Activated CD4-positive, alpha-beta T cell treated with anti-CD3 and anti-CD28 coated beads for 24 hours (primary cell): ENCODE measurements around the gene CPB1.

Experiments used
- DNase-seq, 2 donors: peaks; one replicate each; pipeline ENCODE4 v3.0.0-alpha.2; 2020; ENCODE audit warnings: low read depth in 2 of 2

Gene CPB1

DNA sequence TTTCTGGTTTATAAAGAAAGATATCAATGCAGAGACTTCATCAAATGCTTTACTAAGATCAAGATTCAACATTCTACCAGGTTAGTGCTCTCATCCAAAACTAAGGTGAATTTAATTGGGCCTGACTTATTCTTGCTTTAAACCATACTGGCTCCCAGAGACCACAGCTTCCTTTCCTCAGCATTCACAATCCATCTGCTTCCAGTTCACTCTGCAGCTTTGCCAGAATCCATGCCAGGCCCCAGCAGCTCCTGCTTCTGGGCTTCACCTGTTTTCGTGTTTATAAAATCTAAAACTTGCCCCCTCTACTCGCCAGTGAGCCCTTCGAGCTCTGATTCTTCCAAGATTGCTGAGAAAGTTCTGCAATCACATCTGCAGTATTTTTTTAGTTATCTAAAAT is 2.3 kb downstream of the CPB1 start:
- DNase-seq = no peak

GRCh38 chr3:148833223-148833622 is 5.6 kb downstream of the CPB1 start:
- no peak for DNase-seq

- DNase-seq = no peak
Observed at GRCh38 chr3:148839805-148840204, 12.2 kb downstream of the CPB1 start.

- no peak for DNase-seq
Observed at GRCh38 chr3:148840451-148840850, 12.8 kb downstream of the CPB1 start.

DNA sequence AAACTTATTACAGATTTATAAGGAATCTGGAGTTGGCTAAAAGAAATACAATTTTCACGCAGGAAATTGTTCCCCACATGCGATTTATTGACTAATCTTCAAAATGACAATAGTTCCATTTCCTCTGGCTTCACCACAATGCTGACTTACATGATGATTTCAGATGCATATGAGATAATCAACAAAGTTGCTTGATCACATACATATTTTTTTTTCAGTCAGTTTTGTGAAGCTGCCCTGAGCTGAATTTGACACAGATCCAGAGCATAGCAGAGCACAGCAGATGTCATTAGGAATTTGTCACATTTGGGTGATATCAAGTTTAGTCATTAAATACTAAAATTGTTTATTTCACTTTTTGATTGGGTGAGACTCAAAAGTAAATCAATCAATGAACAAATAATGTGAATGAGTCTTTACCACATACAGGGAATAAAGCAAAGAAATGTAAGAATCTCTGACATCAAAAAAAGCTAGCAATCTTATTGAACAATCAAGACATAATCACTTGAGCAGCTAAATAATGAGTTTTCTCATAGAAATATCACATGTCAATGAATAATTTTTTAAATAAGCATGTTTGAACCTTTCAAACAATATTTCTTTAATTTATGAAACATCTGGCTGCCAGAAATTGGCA is 18.3 kb downstream of the CPB1 start:
- no peak for DNase-seq

GRCh38 chr3:148847351-148847750 is 19.7 kb downstream of the CPB1 start:
- DNase-seq = no peak

- DNase-seq = no peak
Observed at GRCh38 chr3:148848410-148848809, 20.8 kb downstream of the CPB1 start.

DNA sequence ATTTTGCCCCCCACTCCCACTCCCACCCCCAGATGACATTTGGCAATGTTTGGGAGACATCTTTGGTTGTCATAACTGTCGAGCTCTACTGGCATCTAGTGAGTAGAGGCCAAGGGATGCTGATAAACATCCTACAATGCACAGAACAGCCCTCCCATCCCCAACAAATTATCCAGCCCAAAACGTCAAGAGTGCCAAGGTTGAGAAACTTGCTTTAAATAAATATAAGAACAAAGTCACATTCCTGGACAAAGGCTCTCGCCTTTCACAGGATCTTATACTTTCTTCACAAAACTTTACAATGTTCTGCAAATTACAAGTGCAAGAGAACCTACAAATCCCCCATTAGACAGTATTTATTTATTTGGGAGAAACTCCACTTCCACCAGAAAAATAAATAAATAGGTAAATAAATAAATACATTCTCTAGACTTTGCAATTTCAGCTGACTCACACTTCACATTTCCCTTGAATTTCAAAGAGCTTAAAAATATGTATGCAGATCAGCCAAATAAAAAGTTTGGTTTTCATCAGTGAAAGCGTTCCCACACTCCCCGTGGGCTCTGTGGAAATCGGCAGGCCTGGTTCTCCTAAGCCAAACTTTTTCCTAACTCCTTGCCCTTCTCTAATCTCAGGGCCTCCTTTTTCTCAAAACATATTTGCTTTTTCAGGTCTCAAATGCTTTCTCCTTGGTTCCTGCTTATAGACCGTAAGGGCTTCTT is 24.8 kb downstream of the CPB1 start:
- DNase-seq = no peak

DNA sequence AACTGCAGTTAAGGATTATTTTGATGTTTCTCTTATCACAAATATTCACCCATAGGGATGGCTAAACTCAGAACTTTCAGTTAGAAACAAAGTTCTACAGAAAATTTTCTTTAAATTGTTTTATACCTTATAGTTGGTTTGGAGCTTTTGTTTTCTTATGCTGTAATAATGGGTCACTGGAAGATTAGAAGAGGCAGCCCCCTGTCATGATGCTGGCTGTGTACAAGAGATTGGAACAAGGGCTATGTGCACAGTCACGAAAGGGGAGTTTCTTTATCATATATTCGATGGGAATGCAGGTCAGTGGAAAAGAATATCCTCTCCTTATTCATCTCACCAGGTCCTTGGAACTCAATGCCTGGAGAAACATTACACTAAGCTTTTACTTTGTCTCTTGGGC is 25.5 kb downstream of the CPB1 start:
- no peak for DNase-seq

DNA sequence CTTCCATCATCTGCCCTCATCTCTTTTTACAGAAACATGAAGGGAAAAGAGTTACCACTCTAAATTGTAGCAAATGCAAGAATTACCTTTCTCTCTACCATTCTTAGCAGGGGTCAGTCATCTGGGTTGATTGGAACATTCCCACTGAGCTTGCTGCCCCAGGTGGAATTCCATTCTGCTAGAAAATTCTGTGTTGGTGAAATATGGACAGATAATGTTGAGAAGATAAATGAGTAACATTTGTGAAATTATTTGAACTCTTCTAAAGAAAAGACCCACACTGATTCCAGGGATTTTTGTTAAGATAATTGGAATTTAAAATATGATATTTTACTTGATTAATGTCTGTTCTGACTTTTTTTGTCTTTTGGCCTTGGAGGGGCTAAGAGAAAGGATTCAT is 26.4 kb downstream of the CPB1 start:
- no peak for DNase-seq

GRCh38 chr3:148856384-148856783 is 28.8 kb downstream of the CPB1 start:
- DNase-seq = no peak

DNA sequence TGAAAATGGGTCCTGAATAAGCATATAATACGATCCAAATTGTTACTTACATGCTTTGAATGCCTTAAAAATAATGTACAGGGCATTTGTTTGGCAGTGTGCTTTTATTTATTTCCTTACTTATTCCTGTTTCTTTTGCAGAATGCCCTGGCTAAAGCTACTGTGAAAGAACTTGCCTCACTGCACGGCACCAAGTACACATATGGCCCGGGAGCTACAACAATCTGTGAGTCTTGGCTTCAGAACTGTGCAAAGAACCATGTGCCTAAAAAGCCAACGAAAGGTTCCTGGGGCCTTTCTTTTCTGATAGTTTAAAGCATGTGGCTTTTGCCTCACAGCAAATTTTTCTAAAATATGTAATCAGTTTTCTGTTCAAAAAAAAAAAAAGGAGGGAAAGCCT is 29.7 kb downstream of the CPB1 start:
- no peak for DNase-seq

- no peak for DNase-seq
Observed at GRCh38 chr3:148861277-148861869, 33.8 kb downstream of the CPB1 start.

GRCh38 chr3:148863297-148863696 is 35.7 kb downstream of the CPB1 start:
- no peak for DNase-seq

GRCh38 chr3:148863814-148864213 is 36.2 kb downstream of the CPB1 start:
- DNase-seq = no peak

GRCh38 chr3:148865049-148865448 is 37.4 kb downstream of the CPB1 start, which contains the start of gene CPA3:
CPA3 (plus strand) TSS chr3:148865296; CDS start chr3:148865308, 12 bp downstream.
- no peak for DNase-seq

DNA sequence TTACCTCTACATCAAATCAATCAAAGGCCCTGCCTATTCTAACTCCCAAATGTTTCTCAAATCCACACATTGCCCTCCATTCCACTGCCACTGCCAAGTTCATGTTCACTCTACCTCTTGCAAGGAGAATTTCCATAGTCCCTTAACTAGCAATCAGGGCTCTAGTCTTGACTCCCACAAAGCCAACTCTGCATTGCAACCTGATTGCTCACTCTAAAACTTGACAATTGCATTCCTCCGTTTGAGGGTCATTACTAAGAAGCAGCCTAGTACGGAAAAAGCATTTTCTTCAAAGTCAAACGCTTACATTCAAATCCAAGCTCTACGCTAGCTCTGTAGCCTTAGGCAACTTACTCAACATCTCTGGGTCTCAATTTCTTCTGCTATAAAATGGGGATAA is 38.6 kb downstream of the CPB1 start:
- DNase-seq = no peak

DNA sequence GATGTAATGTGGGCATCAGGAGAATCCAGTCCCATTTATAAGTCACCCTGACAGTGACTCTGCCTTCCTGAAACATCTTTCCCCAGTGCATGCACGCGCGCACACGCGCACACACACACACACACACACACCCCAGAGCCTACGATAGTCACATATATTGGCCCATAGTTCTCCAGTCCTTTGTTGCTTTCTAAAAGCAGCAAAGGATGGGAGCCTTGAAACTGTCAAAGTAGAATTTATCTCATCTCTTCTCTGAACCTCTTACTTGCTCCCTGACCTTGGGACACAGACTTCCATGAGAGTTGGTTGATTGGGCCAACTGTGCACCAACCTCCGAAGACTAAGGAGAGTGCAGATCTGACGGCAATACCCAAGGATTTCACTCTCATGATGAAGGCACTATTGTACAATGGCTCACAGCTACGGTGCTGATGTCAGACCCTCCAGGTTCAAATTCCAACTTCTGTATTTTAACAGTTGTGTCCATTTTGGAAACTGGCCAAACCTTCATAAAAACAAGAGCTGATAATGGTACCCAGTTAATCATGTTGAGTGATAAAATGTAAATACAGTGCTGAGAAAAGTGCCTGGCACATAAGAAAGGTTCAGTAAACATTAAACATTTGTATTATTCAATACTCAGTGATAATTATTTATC is 45.8 kb downstream of the CPB1 start:
- no peak for DNase-seq

DNA sequence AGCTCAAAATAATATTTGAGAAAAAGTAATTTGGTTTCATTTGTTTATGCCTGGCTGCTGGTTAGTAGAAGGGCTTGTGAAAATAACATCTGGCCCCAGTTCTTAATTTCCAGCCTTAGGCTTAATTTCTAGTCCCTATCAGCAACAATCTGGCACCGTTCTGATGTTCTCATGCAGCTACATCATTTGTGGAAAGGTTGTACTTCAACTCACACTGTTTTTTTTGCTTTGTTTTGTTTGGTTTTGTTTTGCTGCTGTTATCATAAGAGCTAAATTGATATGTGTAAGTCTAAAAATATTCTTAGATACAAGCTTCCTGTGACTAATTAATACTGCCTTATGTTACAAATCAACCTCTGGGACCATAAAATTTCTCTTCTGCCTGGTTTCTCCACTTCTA is 46.4 kb downstream of the CPB1 start:
- no peak for DNase-seq

- DNase-seq = no peak
Observed at GRCh38 chr3:148878095-148878494, 50.5 kb downstream of the CPB1 start.

DNA sequence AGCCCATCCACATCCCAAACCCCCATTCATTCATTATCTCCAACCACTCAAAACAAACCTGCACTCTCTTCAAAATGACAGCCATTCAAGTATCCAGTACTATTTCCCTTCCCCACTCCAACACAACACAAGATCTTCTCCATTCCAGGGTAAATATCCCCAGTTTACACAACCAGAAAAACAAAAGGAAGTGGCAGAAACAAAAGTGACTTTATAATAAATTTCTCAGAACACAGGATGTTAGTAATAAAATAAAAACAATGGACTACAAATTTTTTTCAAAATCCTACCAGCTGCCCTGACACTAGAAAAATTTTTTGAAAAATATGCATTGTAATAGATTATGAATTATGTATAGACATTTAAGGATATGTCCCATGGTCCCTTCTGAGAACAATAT is 51.6 kb downstream of the CPB1 start:
- DNase-seq = no peak

- DNase-seq = no peak
Observed at GRCh38 chr3:148880681-148881080, 53.1 kb downstream of the CPB1 start.

DNA sequence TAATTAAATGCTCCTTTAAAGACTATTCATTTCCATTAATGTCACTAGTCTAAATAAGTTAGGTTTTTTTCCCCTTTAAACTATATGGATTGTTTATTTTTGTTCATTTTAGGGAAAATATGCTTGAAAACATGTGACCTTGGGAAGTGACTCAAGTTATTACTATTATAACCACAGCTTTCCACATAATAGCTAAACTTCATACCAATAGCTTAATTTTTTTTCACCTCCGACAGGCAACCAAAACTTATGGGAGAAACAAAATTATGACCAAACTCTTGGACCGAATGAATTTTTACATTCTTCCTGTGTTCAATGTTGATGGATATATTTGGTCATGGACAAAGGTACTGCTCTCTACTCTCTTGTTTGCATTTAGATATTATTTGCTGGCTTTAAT is 53.7 kb downstream of the CPB1 start:
- no peak for DNase-seq
